HG03159 (cell line): ENCODE measurements around the gene CELA3A.
"Not testable (repeated sequence)": the region's sequence is repeated elsewhere in the genome, so short reads cannot be mapped to it uniquely, and the experiment has no call there.

Experiments
- ATAC-seq: cut with Tn5 transposase; IDR thresholded peaks from one replicate; pipeline ENCODE4 v1.9.1; 2021; ENCODE audit warnings: mild to moderate bottlenecking, moderate library complexity; ENCODE audit not compliant: unreplicated experiment

CELA3A gene

GRCh38 chr1:21980515-21981220 lies 20.8 kb upstream of the CELA3A start:
- not testable (repeated sequence) for ATAC-seq

- ATAC-seq: not testable (repeated sequence)
These were observed 20.2 kb upstream of the CELA3A start for GRCh38 chr1:21981253-21981652.

- ATAC-seq: not testable (repeated sequence)
These were observed 19.3 kb upstream of the CELA3A start for GRCh38 chr1:21982122-21982521.

- not testable (repeated sequence) for ATAC-seq
These were observed 17.9 kb upstream of the CELA3A start for GRCh38 chr1:21983539-21983938.

- not testable (repeated sequence) for ATAC-seq
These were observed 15.6 kb upstream of the CELA3A start for GRCh38 chr1:21985893-21986292.

GRCh38 chr1:21986386-21986785 lies 15.1 kb upstream of the CELA3A start:
- not testable (repeated sequence) for ATAC-seq

- ATAC-seq: not testable (repeated sequence)
These were observed 11.6 kb upstream of the CELA3A start for GRCh38 chr1:21989672-21990393.

GRCh38 chr1:21992186-21992585 lies 9.3 kb upstream of the CELA3A start:
- ATAC-seq: not testable (repeated sequence)

- not testable (repeated sequence) for ATAC-seq
These were observed 6.7 kb upstream of the CELA3A start for GRCh38 chr1:21994716-21995115.

GRCh38 chr1:21996663-21996970 lies 4.8 kb upstream of the CELA3A start:
- not testable (repeated sequence) for ATAC-seq

- ATAC-seq: not testable (repeated sequence)
These were observed 3.4 kb upstream of the CELA3A start for GRCh38 chr1:21997891-21998623.

GRCh38 chr1:21998624-21999294 lies 2.7 kb upstream of the CELA3A start:
- not testable (repeated sequence) for ATAC-seq

- not testable (repeated sequence) for ATAC-seq
These were observed 1.8 kb upstream of the CELA3A start for GRCh38 chr1:21999645-22000044.

GRCh38 chr1:22002461-22002860 lies 1.0 kb downstream of the CELA3A start:
- not testable (repeated sequence) for ATAC-seq

GRCh38 chr1:22002875-22003274 lies 1.4 kb downstream of the CELA3A start:
- ATAC-seq: not testable (repeated sequence)

- not testable (repeated sequence) for ATAC-seq
These were observed 2.5 kb downstream of the CELA3A start for GRCh38 chr1:22003959-22004358.

- not testable (repeated sequence) for ATAC-seq
These were observed 4.0 kb downstream of the CELA3A start for GRCh38 chr1:22005261-22006149.

- not testable (repeated sequence) for ATAC-seq
These were observed 5.3 kb downstream of the CELA3A start for GRCh38 chr1:22006736-22007135.

- ATAC-seq: not testable (repeated sequence)
These were observed 5.8 kb downstream of the CELA3A start for GRCh38 chr1:22007262-22007661.

- not testable (repeated sequence) for ATAC-seq
These were observed 8.1 kb downstream of the CELA3A start for GRCh38 chr1:22009566-22009965.
